ENCODE data around the gene ZBTB12. TPM values are rescaled to one million over a fixed set of nuclear protein-coding genes. Genes with fewer than 3 reads are reported as not detected.

Gene ZBTB12
- total and polyA plus RNA-seq, 2 of the 13 experiments (the other 11 are each of a cell fraction or from before 2014, with no cell fraction given), result 4.8 to 6.0 TPM

- ChIA-PET CTCF (ENCODE audit: low intra/inter-chr PET ratio, low total read pairs) (no interaction called here), POLR2A (no interaction called here)
- TF ChIP-seq KDM2A (CRISPR knock-in tag; IDR thresholded peaks at IDR 0.05; ENCODE audit: borderline replicate concordance, low read depth), result no peak
- TF ChIP-seq SYNCRIP (IDR thresholded peaks at IDR 0.05; ENCODE audit: insufficient read depth, low read depth, low read length), result no peak
- peak; percentile 63 for TF ChIP-seq RBFOX2 (IDR thresholded peaks at IDR 0.05; ENCODE audit: low read depth, low read length)
- peak; percentile 91 for TF ChIP-seq AGO2 (optimal IDR thresholded peaks at IDR 0.05; ENCODE audit: low read depth, low read length)
- TF ChIP-seq ZBTB46 (CRISPR knock-in tag; IDR thresholded peaks at IDR 0.05; ENCODE audit: borderline replicate concordance), result no peak
- no peak for TF ChIP-seq HDAC6 (IDR thresholded peaks at IDR 0.05; ENCODE audit: low read depth, low read length)
- TF ChIP-seq HNRNPL (IDR thresholded peaks at IDR 0.05; ENCODE audit: low read depth, low read length), result 0 out of 2 replicates have a peak, but pooled peaks have one; percentile 29
- no peak for TF ChIP-seq TMF1 (CRISPR knock-in tag; IDR thresholded peaks at IDR 0.05; ENCODE audit: low read depth)
- no peak for TF ChIP-seq ZNF772 (CRISPR knock-in tag; IDR thresholded peaks at IDR 0.05)
- no peak for TF ChIP-seq CAMTA2 (CRISPR knock-in tag; IDR thresholded peaks at IDR 0.05; ENCODE audit: borderline replicate concordance)
- TF ChIP-seq ZNF574 (CRISPR knock-in tag; IDR thresholded peaks at IDR 0.05), result no peak
- no peak for TF ChIP-seq SMAD3 (CRISPR knock-in tag; IDR thresholded peaks at IDR 0.05)
Observed at GRCh38 chr6:31886541-31886991, 15.3 kb downstream of the ZBTB12 start.

More at GRCh38 chr6:31886541-31886991, 15.3 kb downstream of the ZBTB12 start:
- Histone ChIP-seq H3K36me3 (replicated peaks in 1 of 2; ENCODE audit: control insufficient read depth in 1 of 2, insufficient read depth in 2 of 2, low read length in 2 of 2) (peaks cover 56 to 86% of the 10 kb centered on the region in 2 experiments), H3K4me2 (ENCODE audit: low read depth, low read length) (no peak overlapping the region), H3K4me1 (ENCODE audit: insufficient read depth, low read length) (no peaks in the 10 kb centered on the region), H3K9me3 (ENCODE audit: low read length) (no peaks in the 10 kb centered on the region), H3K79me2 (ENCODE audit: insufficient read depth, low read length) (no peaks in the 10 kb centered on the region), H3K27ac (ENCODE audit: extremely low read length, insufficient read depth, low read length) (no peak overlapping the region), H3K9ac (ENCODE audit: insufficient read depth, low read depth, low read length) (no peak overlapping the region), H2AFZ (ENCODE audit: low read length) (no peak overlapping the region), H4K20me1 (ENCODE audit: insufficient read depth, low read length) (no peaks in the 10 kb centered on the region), H3K4me3 (replicated peaks in 1 of 3; ENCODE audit: insufficient read depth in 1 of 3, low read depth in 2 of 3, low read length in 3 of 3) (no peak overlapping the region), H3K27me3 (ENCODE audit: control insufficient read depth in 1 of 2, insufficient read depth in 2 of 2, low read length in 2 of 2) (no peaks in the 10 kb centered on the region)
- no TSS peak for BruUV-seq (replicated peaks)
- WGBS (ENCODE audit: low lambda C conversion rate), result 100% methylated on average over 12 of the region's 18 CpGs
- FAIRE-seq, result no peak
- ATAC-seq, result no peak
- intact Hi-C loops (cut with micrococcal nuclease; ENCODE audit: unreplicated experiment), result no loop called here
- DNase-seq (ENCODE audit: low spot score), result no peak
- in situ Hi-C loops (cut with HindIII; ENCODE audit: extremely low pct_ligation_motif_present, low pct_unique_long_range_greater_than_20kb), result no loop called here

Measured in HepG2 (cell line).